HG03139 (cell line): ENCODE measurements around the gene UGT2A3.
"Not testable (repeated sequence)": the region's sequence is repeated elsewhere in the genome, so short reads cannot be mapped to it uniquely, and the experiment has no call there.

Source experiments
- ATAC-seq: cut with Tn5 transposase; IDR thresholded peaks from one replicate; pipeline ENCODE4 v1.9.1; 2021; ENCODE audit not compliant: unreplicated experiment

The UGT2A3 gene

GRCh38 chr4:68951078-68951805, at the start of gene UGT2A3:
Gene UGT2A3 (minus strand): TSS chr4:68951804. CDS start chr4:68951760, 44 bp downstream.
- ATAC-seq = no peak

DNA sequence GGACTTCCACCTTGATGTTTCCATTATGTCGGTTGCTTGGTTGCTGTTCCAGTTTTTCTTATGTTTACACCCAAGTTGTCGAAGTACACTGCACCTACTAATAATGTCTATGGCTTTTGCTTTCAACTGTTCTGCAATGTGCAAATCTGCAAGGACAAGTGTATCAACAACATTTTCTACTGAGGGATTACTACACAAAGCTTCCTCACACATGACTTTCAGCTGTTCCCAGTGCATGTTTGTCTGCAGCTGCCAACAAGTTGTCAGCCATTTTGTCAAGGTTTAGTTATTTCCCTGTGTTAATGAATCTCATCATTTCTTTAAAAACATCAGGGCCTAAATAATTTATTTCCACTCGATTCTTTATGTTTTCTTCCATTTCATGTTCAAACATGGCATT, 45.4 kb upstream of the UGT2A3 start:
- ATAC-seq = no peak

- ATAC-seq = no peak
These were observed 43.7 kb upstream of the UGT2A3 start for GRCh38 chr4:68995292-68995691.

DNA sequence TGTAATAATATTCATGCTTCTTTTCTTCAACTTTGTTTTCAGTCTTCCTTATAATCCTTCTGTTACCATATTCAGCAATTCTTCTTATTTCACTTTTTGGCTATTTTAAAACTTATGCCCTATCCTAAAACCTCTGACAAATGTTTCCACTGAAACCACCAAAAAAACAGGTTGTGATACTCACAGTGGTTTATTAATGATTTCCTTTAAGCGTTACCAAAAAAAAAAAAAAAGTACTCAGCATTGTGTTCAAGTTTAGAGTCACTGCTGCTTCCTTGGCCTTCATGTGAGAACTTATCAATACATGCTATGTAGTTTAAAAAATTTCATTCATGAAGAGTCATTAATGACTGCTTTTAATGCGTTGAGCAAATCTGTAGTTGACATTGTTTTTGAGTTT, 35.4 kb upstream of the UGT2A3 start:
- ATAC-seq = no peak

GRCh38 chr4:68985442-68985841, 33.8 kb upstream of the UGT2A3 start:
- ATAC-seq = no peak

GRCh38 chr4:68984947-68985346, 33.3 kb upstream of the UGT2A3 start:
- no peak for ATAC-seq

DNA sequence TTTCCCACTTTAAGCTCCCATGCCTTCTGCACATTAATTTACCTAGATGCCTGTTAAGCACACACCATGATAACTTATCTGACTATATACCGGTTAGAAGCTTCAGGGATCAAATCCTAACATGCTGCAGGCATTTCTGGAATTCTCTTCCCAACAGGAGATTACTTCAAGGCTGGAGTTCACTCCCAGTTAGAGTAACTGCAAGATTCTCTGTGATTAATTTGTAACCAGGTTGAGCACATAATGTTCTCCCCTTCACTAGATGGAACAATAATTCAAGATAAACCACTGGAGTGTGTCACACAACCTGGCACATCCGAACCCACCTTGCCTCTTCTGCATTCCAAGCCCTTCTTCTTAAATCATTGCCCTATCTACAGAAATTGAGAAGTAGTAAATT, 11.8 kb upstream of the UGT2A3 start:
- no peak for ATAC-seq

DNA sequence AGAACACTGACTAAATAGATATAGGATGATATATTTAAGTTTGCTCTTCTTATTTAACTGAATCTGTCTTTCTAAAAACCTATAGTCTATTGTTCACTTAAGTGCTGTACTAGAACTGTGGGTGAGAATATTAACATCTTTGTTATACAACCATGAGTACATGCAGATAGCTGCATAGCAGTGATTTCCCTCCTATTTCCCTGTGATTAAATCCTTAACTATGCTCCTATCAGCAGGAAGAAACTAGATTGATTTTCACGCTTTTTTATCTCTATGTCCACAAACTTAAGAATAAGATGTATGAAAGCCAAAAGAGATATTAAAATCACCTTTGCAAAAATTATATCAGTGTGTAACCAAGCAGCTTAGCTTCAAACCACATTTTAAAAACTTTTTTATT, 11.3 kb upstream of the UGT2A3 start:
- ATAC-seq = no peak

- ATAC-seq = no peak
These were observed 8.9 kb upstream of the UGT2A3 start for GRCh38 chr4:68960294-68961163.

DNA sequence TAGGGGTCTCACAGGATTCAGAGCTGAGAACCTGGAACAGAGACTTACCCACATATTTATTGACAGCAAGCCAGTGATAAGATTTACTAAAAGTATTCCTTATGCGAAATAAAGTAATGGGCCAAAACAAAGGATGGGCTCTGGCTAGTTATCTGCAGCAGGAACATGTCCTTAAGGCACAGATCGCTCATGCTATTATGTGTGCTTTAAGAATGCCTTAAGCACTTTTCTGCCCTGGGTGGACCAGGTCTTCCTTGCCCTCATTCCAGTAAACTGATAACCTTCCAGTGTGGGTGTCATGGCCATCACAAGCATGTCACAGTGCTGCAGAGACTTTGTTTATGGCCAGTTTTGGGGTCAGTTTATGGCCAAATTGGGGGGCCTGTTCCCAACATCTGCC, 7.5 kb upstream of the UGT2A3 start:
- not testable (repeated sequence) for ATAC-seq

DNA sequence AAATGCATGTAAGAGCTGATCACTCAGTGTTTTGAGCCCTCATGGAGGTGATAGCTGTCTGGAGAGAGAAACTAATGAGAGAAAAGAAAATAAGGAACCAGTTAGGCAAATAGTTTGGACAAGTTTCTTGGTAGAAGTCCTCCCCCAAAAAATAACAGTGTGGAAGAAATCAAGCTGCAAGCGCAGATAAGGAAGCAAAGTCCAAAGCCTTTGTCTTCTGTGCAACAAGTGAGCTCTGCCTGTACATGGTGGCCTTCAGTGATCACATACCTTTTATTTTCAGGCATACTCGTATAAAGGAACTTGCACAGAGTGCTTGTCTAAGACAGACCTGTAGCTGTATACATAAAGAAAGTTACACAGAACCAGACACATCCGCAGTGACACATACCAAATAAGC, 2.5 kb upstream of the UGT2A3 start:
- ATAC-seq = no peak

- ATAC-seq = no peak
These were observed 1.5 kb upstream of the UGT2A3 start for GRCh38 chr4:68953056-68953596.

- no peak for ATAC-seq
These were observed 392 bp upstream of the UGT2A3 start for GRCh38 chr4:68951806-68952585.

- ATAC-seq = no peak
These were observed 1.6 kb downstream of the UGT2A3 start for GRCh38 chr4:68950033-68950432.

DNA sequence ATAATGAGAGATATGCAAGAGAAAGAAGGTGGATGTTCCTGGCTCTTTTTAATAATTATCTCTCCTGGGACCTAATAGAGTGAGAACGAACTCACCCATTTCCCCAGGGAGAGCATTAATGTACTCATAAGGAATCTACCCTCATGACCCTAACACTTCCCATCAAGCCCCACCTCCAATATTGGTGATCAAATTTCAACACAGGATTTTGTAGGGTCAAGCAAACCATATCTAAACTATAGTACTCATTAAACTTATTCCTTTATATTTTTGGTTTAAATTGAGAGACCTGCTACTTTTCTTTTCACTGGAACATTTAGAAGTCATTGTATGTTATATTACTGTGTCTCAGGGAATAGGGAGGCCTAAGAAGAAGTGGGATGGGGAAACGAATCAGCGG, 2.6 kb downstream of the UGT2A3 start:
- ATAC-seq = no peak

GRCh38 chr4:68948044-68948743, 3.4 kb downstream of the UGT2A3 start:
- no peak for ATAC-seq

DNA sequence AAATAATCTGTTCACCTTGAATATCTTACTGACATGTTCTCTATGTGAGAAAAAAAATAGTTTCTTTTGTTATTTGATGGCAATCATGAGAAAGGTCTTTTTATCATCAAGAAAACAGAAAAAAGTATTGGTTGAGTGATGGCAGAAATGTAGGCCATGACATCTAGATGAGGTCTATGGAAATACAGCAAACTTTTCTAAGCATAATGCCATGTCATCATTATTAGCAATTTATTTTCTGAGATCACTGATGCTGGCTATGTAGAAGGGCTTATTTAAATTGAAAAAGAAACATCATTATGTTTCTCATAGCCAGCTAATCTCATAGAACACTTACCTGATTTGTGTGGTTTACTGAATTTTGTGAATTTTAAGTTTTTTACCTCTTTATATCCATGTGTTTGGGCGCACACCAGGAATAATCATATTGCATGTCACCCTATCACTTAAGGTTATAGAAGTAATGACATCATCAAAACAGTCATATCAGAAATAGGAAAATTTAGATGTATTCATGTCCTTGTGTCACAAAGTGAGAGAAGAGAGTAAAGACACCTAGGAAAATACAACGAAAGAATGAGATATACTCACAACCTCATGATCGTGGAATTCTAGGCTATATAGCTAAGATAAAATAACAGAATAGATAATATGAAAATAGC, 22.4 kb downstream of the UGT2A3 start:
- ATAC-seq = no peak

DNA sequence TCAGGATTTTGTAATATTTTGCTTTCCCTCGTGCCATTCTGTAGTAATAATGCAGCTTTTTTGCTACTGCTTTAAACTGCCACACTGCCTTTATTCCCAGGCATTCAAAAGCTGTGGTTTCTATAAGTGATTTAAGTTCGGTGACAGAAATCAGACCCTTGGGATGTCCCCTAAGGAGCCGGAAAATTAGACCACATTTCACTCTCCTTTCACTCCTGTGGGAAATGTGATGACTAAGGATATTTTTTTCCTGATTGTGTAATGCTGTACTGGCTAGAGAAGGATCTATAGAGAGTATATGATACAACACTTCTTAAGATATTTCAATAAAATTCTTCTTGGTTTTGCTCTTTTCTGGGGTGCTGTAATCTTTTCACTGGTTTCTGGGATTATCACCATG, 24.4 kb downstream of the UGT2A3 start:
- no peak for ATAC-seq

DNA sequence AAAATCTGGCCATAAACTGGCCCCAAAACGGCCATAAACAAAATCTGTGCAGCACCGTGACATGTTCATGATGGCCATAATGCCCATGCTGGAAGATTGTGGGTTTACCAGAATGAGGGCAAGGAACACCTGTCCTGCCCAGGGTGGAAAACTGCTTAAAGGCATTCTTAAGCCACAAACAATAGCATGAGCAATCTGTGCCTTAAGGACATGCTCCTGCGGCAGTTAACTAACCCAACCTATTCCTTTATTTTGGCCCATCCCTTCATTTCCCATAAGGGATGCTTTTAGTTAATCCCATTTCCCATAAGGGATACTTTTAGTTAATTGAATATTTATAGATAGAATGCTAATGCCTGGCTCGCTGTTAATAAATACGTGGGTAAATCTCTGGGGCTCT, 29.4 kb downstream of the UGT2A3 start:
- ATAC-seq = not testable (repeated sequence)

DNA sequence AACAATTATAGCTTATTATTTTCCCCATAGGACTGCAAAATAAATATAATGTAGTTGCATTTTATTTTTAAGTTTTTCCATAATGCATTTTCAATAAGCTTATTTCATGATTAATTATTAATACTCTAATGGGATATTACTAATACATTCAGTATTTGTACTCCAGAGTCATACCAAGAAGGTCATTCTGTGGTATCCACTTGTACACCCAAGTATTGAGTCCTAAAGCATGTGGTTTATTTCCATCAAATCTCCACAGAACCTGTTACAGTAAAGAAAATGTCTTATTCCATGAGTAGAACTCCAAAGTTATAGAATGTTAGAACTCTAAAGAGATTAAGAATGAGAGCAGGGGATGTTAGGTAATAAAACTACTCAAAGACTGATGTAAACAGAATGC, 30.6 kb downstream of the UGT2A3 start:
- ATAC-seq = no peak
